ENCODE results near the gene AK1. TPM values are rescaled to one million over a fixed set of nuclear protein-coding genes. Genes with fewer than 3 reads are reported as not detected.

Gene AK1
- total RNA-seq, 1 donor from 2014 or later: 39.6 TPM

DNA sequence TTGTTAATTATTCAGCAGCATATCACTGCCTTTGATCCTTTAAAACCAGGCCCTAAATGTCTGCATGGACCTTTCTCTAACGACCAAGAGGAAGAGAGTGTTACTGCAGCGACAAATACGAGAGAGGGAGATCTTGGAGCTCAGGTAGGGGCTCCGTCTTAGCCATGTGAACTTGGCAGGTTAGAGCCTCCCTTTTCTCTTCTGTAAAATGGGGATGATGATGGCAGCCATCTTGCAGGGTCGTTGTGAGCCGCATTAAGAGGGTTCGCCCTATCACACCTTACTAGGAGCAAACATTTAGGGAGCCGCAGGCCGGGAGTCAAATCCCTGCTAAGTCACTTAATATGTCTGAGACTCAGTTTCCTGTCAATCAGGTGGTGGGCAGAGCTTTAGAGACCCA, 24.6 kb downstream of the AK1 start:
- no peak for DNase-seq (ENCODE audit: low read depth, low spot score)
- TF ChIP-seq, protein P1, sequence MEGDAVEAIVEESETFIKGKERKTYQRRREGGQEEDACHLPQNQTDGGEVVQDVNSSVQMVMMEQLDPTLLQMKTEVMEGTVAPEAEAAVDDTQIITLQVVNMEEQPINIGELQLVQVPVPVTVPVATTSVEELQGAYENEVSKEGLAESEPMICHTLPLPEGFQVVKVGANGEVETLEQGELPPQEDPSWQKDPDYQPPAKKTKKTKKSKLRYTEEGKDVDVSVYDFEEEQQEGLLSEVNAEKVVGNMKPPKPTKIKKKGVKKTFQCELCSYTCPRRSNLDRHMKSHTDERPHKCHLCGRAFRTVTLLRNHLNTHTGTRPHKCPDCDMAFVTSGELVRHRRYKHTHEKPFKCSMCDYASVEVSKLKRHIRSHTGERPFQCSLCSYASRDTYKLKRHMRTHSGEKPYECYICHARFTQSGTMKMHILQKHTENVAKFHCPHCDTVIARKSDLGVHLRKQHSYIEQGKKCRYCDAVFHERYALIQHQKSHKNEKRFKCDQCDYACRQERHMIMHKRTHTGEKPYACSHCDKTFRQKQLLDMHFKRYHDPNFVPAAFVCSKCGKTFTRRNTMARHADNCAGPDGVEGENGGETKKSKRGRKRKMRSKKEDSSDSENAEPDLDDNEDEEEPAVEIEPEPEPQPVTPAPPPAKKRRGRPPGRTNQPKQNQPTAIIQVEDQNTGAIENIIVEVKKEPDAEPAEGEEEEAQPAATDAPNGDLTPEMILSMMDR (conservative IDR thresholded peaks at IDR 0.05): no peak
- H3K9me3 Mint-ChIP-seq: no peaks in the 10 kb centered on the region
- no peak overlapping the region for H3K4me3 Mint-ChIP-seq
- H3K27ac Mint-ChIP-seq (ENCODE audit: unreplicated experiment): no peak overlapping the region
- peaks cover 4% of the 10 kb centered on the region for H3K4me1 Mint-ChIP-seq
- H3K36me3 Mint-ChIP-seq (ENCODE audit: low read depth): peaks cover 2% of the 10 kb centered on the region
- H3K27me3 Mint-ChIP-seq (ENCODE audit: low read depth): no peaks in the 10 kb centered on the region

DNA sequence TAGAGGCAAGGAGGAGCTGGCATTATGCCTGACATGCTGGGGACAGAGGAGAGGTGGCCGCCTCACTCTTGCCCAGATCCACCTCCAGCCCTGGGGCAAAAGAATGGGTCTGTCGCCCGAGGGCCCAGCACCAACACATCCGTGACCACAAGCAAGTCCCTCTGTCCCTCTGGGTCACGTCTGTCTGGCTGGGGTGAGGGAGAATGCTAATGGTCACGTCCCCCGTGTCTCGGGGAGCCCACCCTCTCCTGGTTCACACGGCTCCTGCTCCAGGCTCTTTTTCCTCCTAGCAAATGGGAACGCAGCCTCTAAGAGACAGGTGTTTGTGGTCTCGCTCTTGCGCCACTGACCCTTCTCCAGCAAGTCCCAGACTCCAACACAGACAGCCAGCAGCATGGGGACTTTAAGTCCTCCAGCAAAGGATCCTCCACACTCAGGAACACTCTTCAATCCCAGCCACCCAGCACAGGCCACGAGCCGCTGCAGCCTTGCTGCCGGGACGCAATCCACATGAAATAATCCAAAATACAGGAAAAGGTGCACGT, 27.1 kb downstream of the AK1 start:
- Mint-ChIP-seq H3K27ac (ENCODE audit: unreplicated experiment) (no peak overlapping the region), H3K9me3 (no peaks in the 10 kb centered on the region), H3K4me3 (no peak overlapping the region), H3K4me1 (peaks cover 4% of the 10 kb centered on the region), H3K36me3 (ENCODE audit: low read depth) (peaks cover 2% of the 10 kb centered on the region), H3K27me3 (ENCODE audit: low read depth) (no peaks in the 10 kb centered on the region)
- no peak for DNase-seq (ENCODE audit: low read depth, low spot score)
- TF ChIP-seq, protein P1 (conservative IDR thresholded peaks at IDR 0.05): no peak

DNA sequence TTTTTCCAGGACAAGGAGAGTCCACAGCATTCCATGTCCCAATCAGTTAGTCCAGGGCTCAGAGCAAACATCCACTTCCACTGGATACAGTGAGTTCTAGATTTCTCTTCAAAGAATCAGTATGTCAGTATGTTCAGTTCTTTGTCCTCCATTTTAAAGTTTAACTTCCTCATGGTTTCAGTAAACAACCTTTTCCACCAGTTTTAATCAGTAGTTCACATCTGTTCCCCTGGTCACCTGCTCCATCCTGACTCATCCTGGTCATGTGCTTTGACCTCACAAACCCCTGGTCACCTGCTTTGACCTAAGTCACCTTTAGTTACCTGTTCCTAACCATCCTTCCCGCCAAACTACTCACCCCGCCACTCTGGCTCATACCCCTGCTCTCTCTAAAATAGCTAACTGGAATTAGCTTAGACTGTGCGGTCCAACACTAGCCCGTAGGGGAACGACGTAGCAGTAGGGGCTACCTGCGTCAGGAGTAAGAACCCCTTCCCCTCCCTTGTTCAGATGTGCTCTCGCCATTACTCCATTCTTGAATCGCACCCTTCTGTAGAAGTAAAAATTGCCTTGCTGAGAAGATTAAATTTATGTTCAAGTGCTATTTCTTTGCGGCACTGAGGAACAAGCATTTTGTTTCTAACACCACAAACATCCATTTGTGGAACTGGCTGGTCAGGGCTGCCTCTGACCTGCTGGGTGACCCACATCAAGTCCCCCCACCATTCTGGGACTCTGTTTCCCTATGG, 28.5 kb downstream of the AK1 start:
- no peak for DNase-seq (ENCODE audit: low read depth, low spot score)
- no peak overlapping the region for H3K4me3 Mint-ChIP-seq
- H3K9me3 Mint-ChIP-seq: no peaks in the 10 kb centered on the region
- peaks cover 2% of the 10 kb centered on the region for H3K36me3 Mint-ChIP-seq (ENCODE audit: low read depth)
- no peak overlapping the region for H3K27ac Mint-ChIP-seq (ENCODE audit: unreplicated experiment)
- H3K4me1 Mint-ChIP-seq: peaks cover 3% of the 10 kb centered on the region
- TF ChIP-seq, protein P1 (conservative IDR thresholded peaks at IDR 0.05): no peak
- no peaks in the 10 kb centered on the region for H3K27me3 Mint-ChIP-seq (ENCODE audit: low read depth)

DNA sequence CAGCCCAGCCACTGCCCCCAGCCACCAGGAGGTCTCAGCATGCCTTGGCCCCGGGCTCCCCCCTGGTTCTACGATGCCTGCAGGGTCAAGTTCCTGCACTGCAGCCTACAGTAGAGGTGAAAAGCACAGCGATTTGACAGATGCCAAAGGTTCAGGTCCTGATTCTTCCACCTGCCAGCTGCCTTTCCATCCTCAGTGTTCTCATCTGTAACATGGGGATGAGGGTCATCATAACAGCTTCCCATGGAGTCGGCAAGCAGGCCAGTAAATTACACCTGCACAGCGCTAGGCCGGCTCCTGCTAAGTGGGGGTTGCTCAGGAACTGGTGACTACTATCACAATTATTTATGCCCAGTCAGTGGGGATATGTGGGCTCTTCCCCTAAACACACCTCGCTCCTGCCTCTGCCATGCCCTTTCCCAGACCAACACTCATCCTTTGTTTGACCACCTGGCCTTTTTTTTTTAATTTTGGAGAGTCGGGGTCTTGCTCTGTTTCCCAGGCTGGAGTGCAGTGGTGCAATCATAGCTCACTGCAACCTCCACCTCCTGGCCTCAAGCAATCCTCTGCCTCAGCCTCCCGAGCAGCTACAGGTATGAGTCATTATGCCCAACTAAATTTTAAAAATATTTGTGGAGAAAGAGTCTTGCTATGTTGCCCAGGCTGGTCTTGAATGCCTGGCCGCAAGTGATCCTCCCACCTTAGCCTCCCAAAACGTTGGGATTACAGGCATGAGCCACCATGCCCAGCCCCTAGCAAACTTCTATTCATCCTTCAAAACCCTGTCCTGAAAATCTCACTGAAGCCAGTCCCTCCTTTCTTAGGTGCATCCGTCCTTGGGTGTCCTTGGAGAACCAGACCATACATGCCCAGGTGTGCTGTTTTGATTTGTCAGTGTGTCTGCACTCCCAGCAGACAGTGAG, 29.4 kb downstream of the AK1 start:
- H3K27ac Mint-ChIP-seq (ENCODE audit: unreplicated experiment): no peak overlapping the region
- no peaks in the 10 kb centered on the region for H3K4me1 Mint-ChIP-seq
- no peaks in the 10 kb centered on the region for H3K9me3 Mint-ChIP-seq
- H3K27me3 Mint-ChIP-seq (ENCODE audit: low read depth): no peaks in the 10 kb centered on the region
- peaks cover 2% of the 10 kb centered on the region for H3K36me3 Mint-ChIP-seq (ENCODE audit: low read depth)
- no peak overlapping the region for H3K4me3 Mint-ChIP-seq
- no peak for DNase-seq (ENCODE audit: low read depth, low spot score)
- TF ChIP-seq, protein P1 (conservative IDR thresholded peaks at IDR 0.05): no peak

DNA sequence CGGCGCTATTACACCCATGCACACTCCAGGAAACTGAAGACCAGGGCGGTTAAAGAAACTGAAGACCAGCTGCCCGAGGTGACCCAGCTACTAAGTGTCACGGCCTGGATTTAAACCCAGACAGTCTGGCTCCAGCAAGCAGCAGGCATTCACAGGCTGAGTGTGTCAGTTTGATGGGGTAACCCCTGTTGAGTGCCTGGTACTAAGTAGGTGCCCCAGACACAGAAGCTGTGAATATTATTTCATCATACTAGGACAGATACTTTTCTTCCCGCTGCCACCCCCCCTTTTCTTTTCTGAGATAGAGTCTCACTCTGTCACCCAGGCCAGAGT, 30.3 kb downstream of the AK1 start:
- H3K27ac Mint-ChIP-seq (ENCODE audit: unreplicated experiment): no peak overlapping the region
- H3K36me3 Mint-ChIP-seq (ENCODE audit: low read depth): peaks cover 2% of the 10 kb centered on the region
- no peak overlapping the region for H3K4me3 Mint-ChIP-seq
- H3K27me3 Mint-ChIP-seq (ENCODE audit: low read depth): no peaks in the 10 kb centered on the region
- DNase-seq (ENCODE audit: low read depth, low spot score): no peak
- H3K9me3 Mint-ChIP-seq: no peaks in the 10 kb centered on the region
- H3K4me1 Mint-ChIP-seq: no peaks in the 10 kb centered on the region
- TF ChIP-seq, protein P1 (conservative IDR thresholded peaks at IDR 0.05): no peak
